ENCODE data around the gene STATH. TPM values are rescaled to one million over a fixed set of nuclear protein-coding genes. Genes with fewer than 3 reads are reported as not detected.
"Not testable (repeated sequence)": the region's sequence is repeated elsewhere in the genome, so short reads cannot be mapped to it uniquely, and the experiment has no call there.

STATH gene
- total and polyA plus RNA-seq, 10 donors = not detected

DNA sequence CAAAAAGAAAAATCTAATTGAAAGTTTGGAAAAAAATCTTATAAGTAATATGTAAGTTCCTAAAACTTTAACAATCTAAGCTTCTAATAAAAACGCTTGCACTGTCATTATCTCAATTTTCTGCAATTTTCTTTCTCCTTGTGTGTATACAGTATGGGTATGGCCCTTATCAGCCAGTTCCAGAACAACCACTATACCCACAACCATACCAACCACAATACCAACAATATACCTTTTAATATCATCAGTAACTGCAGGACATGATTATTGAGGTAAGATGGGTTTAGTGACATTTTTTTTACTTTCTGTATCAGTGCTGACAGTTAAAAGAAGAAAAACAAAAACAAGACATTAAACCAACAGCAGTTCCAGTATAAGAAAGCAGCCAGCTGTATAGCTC is 4.9 kb downstream of the STATH start:
- Histone ChIP-seq H3K36me3 (no peaks in the 10 kb centered on the region), H3K4me3 (no peak overlapping the region), H3K27ac (no peak overlapping the region), H3K4me1 (no peaks in the 10 kb centered on the region), H3K9me3 (no peaks in the 10 kb centered on the region), H3K27me3 (replicated peaks in 1 of 7) (no peaks in the 10 kb centered on the region)
- no peak for DNase-seq
- intact Hi-C loops (cut with DNase I; ENCODE audit: low total_unique reads) = no loop called here
- WGBS, 5 donors = 53 to 86% (median 61%) methylated on average over 1 of the region's 1 CpG
- TF ChIP-seq, protein P1, sequence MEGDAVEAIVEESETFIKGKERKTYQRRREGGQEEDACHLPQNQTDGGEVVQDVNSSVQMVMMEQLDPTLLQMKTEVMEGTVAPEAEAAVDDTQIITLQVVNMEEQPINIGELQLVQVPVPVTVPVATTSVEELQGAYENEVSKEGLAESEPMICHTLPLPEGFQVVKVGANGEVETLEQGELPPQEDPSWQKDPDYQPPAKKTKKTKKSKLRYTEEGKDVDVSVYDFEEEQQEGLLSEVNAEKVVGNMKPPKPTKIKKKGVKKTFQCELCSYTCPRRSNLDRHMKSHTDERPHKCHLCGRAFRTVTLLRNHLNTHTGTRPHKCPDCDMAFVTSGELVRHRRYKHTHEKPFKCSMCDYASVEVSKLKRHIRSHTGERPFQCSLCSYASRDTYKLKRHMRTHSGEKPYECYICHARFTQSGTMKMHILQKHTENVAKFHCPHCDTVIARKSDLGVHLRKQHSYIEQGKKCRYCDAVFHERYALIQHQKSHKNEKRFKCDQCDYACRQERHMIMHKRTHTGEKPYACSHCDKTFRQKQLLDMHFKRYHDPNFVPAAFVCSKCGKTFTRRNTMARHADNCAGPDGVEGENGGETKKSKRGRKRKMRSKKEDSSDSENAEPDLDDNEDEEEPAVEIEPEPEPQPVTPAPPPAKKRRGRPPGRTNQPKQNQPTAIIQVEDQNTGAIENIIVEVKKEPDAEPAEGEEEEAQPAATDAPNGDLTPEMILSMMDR (IDR thresholded peaks at IDR 0.05 in 8 of 11, conservative IDR thresholded peaks at IDR 0.05 in 3 of 11) = no peak
- TF ChIP-seq POLR2A (IDR thresholded peaks at IDR 0.05) (no peak), POLR2AphosphoS5 (IDR thresholded peaks at IDR 0.05) (no peak)

DNA sequence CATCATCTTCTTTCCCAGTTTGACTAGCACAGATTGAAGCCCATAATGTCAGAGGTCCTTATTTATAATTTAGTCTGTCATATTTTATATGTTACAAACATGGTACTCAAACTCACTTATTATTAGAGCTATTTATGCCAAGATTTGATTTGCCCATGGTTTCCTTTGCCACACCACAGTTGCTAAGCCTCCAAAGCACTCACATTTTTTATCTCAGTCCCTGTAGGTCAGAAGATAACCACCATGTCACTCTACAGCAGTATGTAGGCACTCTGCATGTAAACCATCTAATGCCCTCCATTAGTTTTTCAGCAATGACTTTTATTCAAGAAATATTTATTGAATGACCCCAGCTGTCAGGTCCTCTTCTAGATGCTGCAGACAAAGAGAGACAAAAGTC is 6.7 kb downstream of the STATH start:
- Histone ChIP-seq H3K4me3 (no peak overlapping the region), H3K4me1 (no peaks in the 10 kb centered on the region), H3K27ac (no peak overlapping the region), H3K27me3 (replicated peaks in 1 of 7) (no peaks in the 10 kb centered on the region), H3K9me3 (no peaks in the 10 kb centered on the region), H3K36me3 (no peaks in the 10 kb centered on the region)
- intact Hi-C loops (cut with DNase I; ENCODE audit: low total_unique reads) = no loop called here
- no peak for DNase-seq
- no peak for TF ChIP-seq POLR2A (IDR thresholded peaks at IDR 0.05)
- TF ChIP-seq POLR2AphosphoS5 (IDR thresholded peaks at IDR 0.05) = no peak
- TF ChIP-seq, protein P1 (IDR thresholded peaks at IDR 0.05 in 8 of 11, conservative IDR thresholded peaks at IDR 0.05 in 3 of 11) = no peak

DNA sequence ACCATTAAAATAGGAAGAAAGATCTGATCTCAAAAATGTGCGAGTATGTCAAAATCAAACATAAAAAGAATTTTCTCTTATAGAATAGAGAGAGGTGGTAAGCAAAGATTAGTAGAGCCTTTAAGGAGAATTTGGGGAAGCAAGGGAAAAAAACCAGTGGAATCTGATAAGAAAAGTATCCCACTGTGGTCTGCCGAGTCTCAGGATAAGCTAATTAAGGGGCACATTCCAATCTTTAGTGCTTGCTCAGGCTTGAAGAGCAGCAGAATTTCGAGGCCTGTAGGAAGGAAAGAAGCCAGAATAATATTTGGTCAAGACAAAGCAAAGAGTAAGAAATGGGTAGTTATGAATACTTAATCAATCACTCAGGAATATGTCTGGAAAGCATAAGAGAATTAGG is 13.0 kb downstream of the STATH start:
- Histone ChIP-seq H3K27ac (no peak overlapping the region), H3K36me3 (no peaks in the 10 kb centered on the region), H3K4me1 (no peaks in the 10 kb centered on the region), H3K4me3 (no peak overlapping the region), H3K27me3 (replicated peaks in 1 of 7) (no peaks in the 10 kb centered on the region), H3K9me3 (peaks cover 0 to 11% (median 1%) of the 10 kb centered on the region in 8 donors)
- DNase-seq = no peak
- intact Hi-C loops (cut with DNase I; ENCODE audit: low total_unique reads) = no loop called here
- WGBS, 5 donors = 43 to 58% (median 52%) methylated on average over 3 of the region's 3 CpGs
- TF ChIP-seq, protein P1 (IDR thresholded peaks at IDR 0.05 in 8 of 11, conservative IDR thresholded peaks at IDR 0.05 in 3 of 11) = no peak
- TF ChIP-seq POLR2A (IDR thresholded peaks at IDR 0.05) (no peak), POLR2AphosphoS5 (IDR thresholded peaks at IDR 0.05) (no peak)

DNA sequence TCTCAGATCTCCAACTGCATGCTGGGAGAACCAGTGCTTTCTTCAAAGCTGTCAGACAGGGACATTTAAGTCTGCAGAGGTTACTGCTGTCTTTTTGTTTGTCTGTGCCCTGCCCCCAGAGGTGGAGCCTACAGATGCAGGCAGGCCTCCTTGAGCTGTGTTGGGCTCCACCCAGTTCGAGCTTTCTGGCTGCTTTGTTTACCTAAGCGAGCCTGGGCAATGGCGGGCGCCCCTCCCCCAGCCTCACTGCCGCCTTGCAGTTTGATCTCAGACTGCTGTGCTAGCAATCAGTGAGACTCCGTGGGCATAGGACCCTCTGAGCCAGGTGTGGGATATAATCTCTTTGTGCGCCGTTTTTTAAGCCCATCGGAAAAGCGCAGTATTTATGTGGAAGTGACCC is 23.2 kb downstream of the STATH start:
- H3K27me3 ChIP-seq (replicated peaks in 1 of 7); H3K27ac ChIP-seq; H3K4me1 ChIP-seq; H3K36me3 ChIP-seq; DNase-seq; H3K4me3 ChIP-seq; intact Hi-C loops (cut with DNase I; ENCODE audit: low total_unique reads): not testable (repeated sequence)
- peaks cover 0 to 13% (median 0%) of the 10 kb centered on the region in 8 donors for H3K9me3 ChIP-seq
- 73 to 97% (median 87%) methylated on average over 6 to 10 of the region's 10 CpGs for WGBS, 5 donors

DNA sequence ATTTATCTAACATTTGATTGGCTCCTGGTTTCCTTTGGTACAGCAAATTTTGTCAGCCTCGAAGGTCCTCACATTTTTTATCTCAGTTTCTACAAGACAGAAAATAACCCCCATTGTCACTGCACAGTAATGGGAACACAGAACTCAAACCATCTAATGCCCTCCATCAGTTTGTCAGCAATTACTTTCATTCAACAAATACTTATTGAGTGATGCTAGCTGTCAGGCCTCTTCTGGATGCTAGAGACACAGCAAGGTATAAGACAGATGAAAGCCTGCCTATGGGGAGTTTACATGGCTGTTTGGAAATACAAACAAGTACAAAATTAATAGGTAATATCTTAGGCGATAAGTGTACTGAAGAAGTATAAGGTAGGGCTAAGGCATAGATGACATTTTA is 27.5 kb downstream of the STATH start:
- Histone ChIP-seq H3K4me3 (no peak overlapping the region), H3K27ac (no peak overlapping the region), H3K9me3 (peaks cover 0 to 4% (median 0%) of the 10 kb centered on the region in 8 donors), H3K4me1 (no peaks in the 10 kb centered on the region), H3K36me3 (no peaks in the 10 kb centered on the region), H3K27me3 (replicated peaks in 1 of 7) (no peaks in the 10 kb centered on the region)
- intact Hi-C loops (cut with DNase I; ENCODE audit: low total_unique reads) = no loop called here
- TF ChIP-seq POLR2AphosphoS5 (IDR thresholded peaks at IDR 0.05) = no peak
- no peak for TF ChIP-seq POLR2A (IDR thresholded peaks at IDR 0.05)
- TF ChIP-seq, protein P1 (IDR thresholded peaks at IDR 0.05 in 8 of 11, conservative IDR thresholded peaks at IDR 0.05 in 3 of 11) = no peak
- 73 to 89% (median 75%) methylated on average over 2 of the region's 2 CpGs for WGBS, 5 donors
- no peak for DNase-seq

Measured in spleen (tissue), 11 donors.